Left lobe of liver (tissue), 2 donors: Measurements from ENCODE around the gene SLC1A7. TPM values are rescaled to one million over a fixed set of nuclear protein-coding genes. Genes with fewer than 3 reads are reported as not detected.

ENCODE experiments used
- ATAC-seq: fragments of 200-7000 bp; cut with Tn5 transposase; one replicate; pipeline ENCODE4 v1.9.1; 2020; ENCODE audit warnings: mild to moderate bottlenecking, moderate library complexity
- DNase-seq: peaks from one replicate; pipeline ENCODE4 v3.0.0-alpha.2; 2020; ENCODE audit warnings: low spot score
- total RNA-seq: library from RNA; stranded (reverse); gene quantifications from one replicate; pipeline ENCODE4 v1.2.1, GENCODE V29; 2021
- donor health status: DM: no; HTN: no; CAD: no; lungs with moderate emphysema.
- donor health status: DM: no; HTN: yes; CAD: no.

SLC1A7 gene
- total RNA-seq, 1 donor from 2014 or later, result 0.35 TPM

GRCh38 chr1:53162621-53163020, 20.2 kb upstream of the SLC1A7 start:
- no peak for DNase-seq
- no peak for ATAC-seq

- no peak for DNase-seq
Observed at GRCh38 chr1:53160924-53161378, 18.5 kb upstream of the SLC1A7 start.

GRCh38 chr1:53158900-53159299, 16.5 kb upstream of the SLC1A7 start:
- DNase-seq (no peak), ATAC-seq (no peak)

More at GRCh38 chr1:53160924-53161378, 18.5 kb upstream of the SLC1A7 start:
- peak; percentile 68 for ATAC-seq

GRCh38 chr1:53156783-53157182, 14.3 kb upstream of the SLC1A7 start:
- DNase-seq, result no peak
- ATAC-seq, result no peak

GRCh38 chr1:53155945-53156344, 13.5 kb upstream of the SLC1A7 start:
- ATAC-seq (peak; percentile 56), DNase-seq (no peak)

GRCh38 chr1:53155534-53155933, 13.1 kb upstream of the SLC1A7 start:
- DNase-seq (no peak), ATAC-seq (no peak)

GRCh38 chr1:53154859-53155438, 12.5 kb upstream of the SLC1A7 start:
- DNase-seq (no peak), ATAC-seq (no peak)

GRCh38 chr1:53153752-53154151, 11.3 kb upstream of the SLC1A7 start:
- peak; percentile 68 for ATAC-seq
- no peak for DNase-seq

GRCh38 chr1:53148123-53148522, 5.7 kb upstream of the SLC1A7 start:
- DNase-seq, result no peak

GRCh38 chr1:53147174-53147573, 4.7 kb upstream of the SLC1A7 start:
- DNase-seq, result no peak

More at GRCh38 chr1:53148123-53148522, 5.7 kb upstream of the SLC1A7 start:
- no peak for ATAC-seq

GRCh38 chr1:53145942-53146708, 3.7 kb upstream of the SLC1A7 start:
- DNase-seq (peak; percentile 86), ATAC-seq (peak; percentile 98)

More at GRCh38 chr1:53147174-53147573, 4.7 kb upstream of the SLC1A7 start:
- peak; percentile 6 for ATAC-seq

- no peak for DNase-seq
- no peak for ATAC-seq
Observed at GRCh38 chr1:53145619-53145941, 3.1 kb upstream of the SLC1A7 start.

GRCh38 chr1:53145051-53145600, 2.7 kb upstream of the SLC1A7 start:
- peak; percentile 2 for ATAC-seq

GRCh38 chr1:53144201-53144600, 1.8 kb upstream of the SLC1A7 start:
- no peak for ATAC-seq
- peak; percentile 11 for DNase-seq

More at GRCh38 chr1:53145051-53145600, 2.7 kb upstream of the SLC1A7 start:
- DNase-seq, result peak; percentile 37

GRCh38 chr1:53143527-53143926, 1.1 kb upstream of the SLC1A7 start:
- ATAC-seq, result no peak
- DNase-seq, result peak; percentile 5

GRCh38 chr1:53141487-53142055, 867 bp downstream of the SLC1A7 start:
- ATAC-seq (no peak), DNase-seq (no peak)

- ATAC-seq, result no peak
- DNase-seq, result no peak
Observed at GRCh38 chr1:53140451-53140850, 2.0 kb downstream of the SLC1A7 start.

GRCh38 chr1:53139951-53140361, 2.5 kb downstream of the SLC1A7 start:
- ATAC-seq (no peak), DNase-seq (no peak)

GRCh38 chr1:53138991-53139884, 3.2 kb downstream of the SLC1A7 start:
- DNase-seq (no peak), ATAC-seq (no peak)

GRCh38 chr1:53137729-53138128, 4.7 kb downstream of the SLC1A7 start:
- peak; percentile 43 for ATAC-seq
- DNase-seq, result no peak

GRCh38 chr1:53135735-53136114, 6.7 kb downstream of the SLC1A7 start:
- ATAC-seq (no peak), DNase-seq (no peak)
